Vagina (tissue), 2 donors: Measurements from ENCODE around the gene TXNRD3. TPM values are rescaled to one million over a fixed set of nuclear protein-coding genes. Genes with fewer than 3 reads are reported as not detected.

Experiments
- DNase-seq, 2 donors: peaks; one replicate each; pipeline ENCODE4 v3.0.0-alpha.2; 2017; ENCODE audit errors: extremely low spot score in 2 of 2
- H3K27ac ChIP-seq: fragments of 200-600 bp; sonication (generic); one replicate; pipeline ENCODE4 v1.5.1; 2019
- H3K27me3 ChIP-seq: fragments of 200-600 bp; sonication (generic); one replicate; pipeline ENCODE4 v1.5.1; 2019
- H3K36me3 ChIP-seq, 2 donors: fragments of 200-600 bp; sonication (generic); one replicate each; pipeline ENCODE4 v1.5.1; 2017 to 2019
- H3K4me1 ChIP-seq: fragments of 200-600 bp; sonication (generic); one replicate; pipeline ENCODE4 v1.5.1; 2019
- H3K4me3 ChIP-seq, 2 donors: fragments of 200-600 bp; sonication (generic); 1 replicate in 1 of 2; 2 replicates in 1 of 2; pipeline ENCODE4 v1.5.1; 2016 to 2019
- H3K9me3 ChIP-seq: fragments of 200-600 bp; sonication (generic); one replicate; pipeline ENCODE4 v1.5.1; 2019
- POLR2A ChIP-seq, 2 donors: fragments of 450-650 bp; IDR thresholded peaks; one replicate each; pipeline ENCODE4 v1.6.1; 2017; ENCODE audit warnings: antibody characterized with exemption in 2 of 2, mild to moderate bottlenecking in 2 of 2, moderate library complexity in 2 of 2
- POLR2AphosphoS5 ChIP-seq, 2 donors: sonication (generic); formaldehyde crosslinking; IDR thresholded peaks; one replicate each; pipeline ENCODE4 v1.9.0; 2017; ENCODE audit warnings: antibody characterized with exemption in 2 of 2, mild to moderate bottlenecking in 2 of 2, low read depth in 1 of 2; ENCODE audit not compliant: insufficient read depth in 1 of 2
- intact Hi-C: fragments of 100-400 bp; cut with DNase I; formaldehyde crosslinking; loops from one replicate; pipeline ENCODE4 v1.15.1; 2023
- small RNA-seq: library from RNA; depleted of rRNA; stranded (forward); fragments of <200 nt; gene quantifications from one replicate; pipeline ENCODE3, GENCODE V24; 2016
- total RNA-seq: library from RNA; depleted of rRNA; stranded (reverse); fragments of >200 nt; gene quantifications from one replicate; pipeline ENCODE4 v1.2.3, GENCODE V29; 2016
- TF ChIP-seq, protein P1 (sequence below), 3 experiments: fragments of 450-650 bp in 2 of 3; fragments of 200-600 bp in 1 of 3; sonication (generic) in 1 of 3; IDR thresholded peaks; one replicate each; pipeline ENCODE4 v1.5.1; 2017 to 2019; ENCODE audit warnings: antibody characterized with exemption in 3 of 3, mild to moderate bottlenecking in 2 of 3, moderate library complexity in 2 of 3

Gene TXNRD3
- total RNA-seq, 1 donor from 2014 or later: 7.1 TPM

DNA sequence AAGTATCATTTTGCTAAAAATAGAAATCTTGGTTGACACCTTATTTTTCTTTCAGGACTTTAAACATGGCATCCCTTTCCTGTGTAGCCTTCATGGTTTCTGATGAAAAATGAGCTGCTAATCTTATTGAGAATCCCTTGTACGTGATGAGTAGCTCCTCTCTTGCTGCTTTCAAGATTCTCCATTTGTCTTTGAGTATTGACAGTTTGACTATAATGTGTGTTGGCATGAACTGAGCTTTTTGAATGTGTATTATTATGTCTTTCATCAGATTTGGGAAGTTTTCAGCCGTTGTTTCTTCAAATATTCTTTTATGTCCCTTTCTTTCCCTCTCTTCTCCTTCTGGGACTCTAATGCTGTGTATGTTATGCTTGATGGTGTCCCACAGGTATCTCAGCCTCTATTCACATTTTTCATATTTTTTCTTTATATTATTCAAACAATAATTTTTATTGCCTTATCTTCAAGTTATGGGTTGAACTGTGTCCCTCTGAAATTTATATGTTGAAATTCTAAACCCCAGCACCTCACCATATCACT lies 92.1 kb downstream of the TXNRD3 start:
- no peak for DNase-seq
- intact Hi-C loops: no loop called here
- no peaks in the 10 kb centered on the region for H3K36me3 ChIP-seq
- no peaks in the 10 kb centered on the region for H3K27me3 ChIP-seq
- H3K4me3 ChIP-seq: no peak overlapping the region
- no peaks in the 10 kb centered on the region for H3K9me3 ChIP-seq
- H3K4me1 ChIP-seq: no peaks in the 10 kb centered on the region
- no peak overlapping the region for H3K27ac ChIP-seq
- TF ChIP-seq, protein P1, sequence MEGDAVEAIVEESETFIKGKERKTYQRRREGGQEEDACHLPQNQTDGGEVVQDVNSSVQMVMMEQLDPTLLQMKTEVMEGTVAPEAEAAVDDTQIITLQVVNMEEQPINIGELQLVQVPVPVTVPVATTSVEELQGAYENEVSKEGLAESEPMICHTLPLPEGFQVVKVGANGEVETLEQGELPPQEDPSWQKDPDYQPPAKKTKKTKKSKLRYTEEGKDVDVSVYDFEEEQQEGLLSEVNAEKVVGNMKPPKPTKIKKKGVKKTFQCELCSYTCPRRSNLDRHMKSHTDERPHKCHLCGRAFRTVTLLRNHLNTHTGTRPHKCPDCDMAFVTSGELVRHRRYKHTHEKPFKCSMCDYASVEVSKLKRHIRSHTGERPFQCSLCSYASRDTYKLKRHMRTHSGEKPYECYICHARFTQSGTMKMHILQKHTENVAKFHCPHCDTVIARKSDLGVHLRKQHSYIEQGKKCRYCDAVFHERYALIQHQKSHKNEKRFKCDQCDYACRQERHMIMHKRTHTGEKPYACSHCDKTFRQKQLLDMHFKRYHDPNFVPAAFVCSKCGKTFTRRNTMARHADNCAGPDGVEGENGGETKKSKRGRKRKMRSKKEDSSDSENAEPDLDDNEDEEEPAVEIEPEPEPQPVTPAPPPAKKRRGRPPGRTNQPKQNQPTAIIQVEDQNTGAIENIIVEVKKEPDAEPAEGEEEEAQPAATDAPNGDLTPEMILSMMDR (IDR thresholded peaks at IDR 0.05): no peak
- TF ChIP-seq POLR2A (IDR thresholded peaks at IDR 0.05) (no peak), POLR2AphosphoS5 (IDR thresholded peaks at IDR 0.05; ENCODE audit: insufficient read depth in 1 of 2, low read depth in 1 of 2) (no peak)

DNA sequence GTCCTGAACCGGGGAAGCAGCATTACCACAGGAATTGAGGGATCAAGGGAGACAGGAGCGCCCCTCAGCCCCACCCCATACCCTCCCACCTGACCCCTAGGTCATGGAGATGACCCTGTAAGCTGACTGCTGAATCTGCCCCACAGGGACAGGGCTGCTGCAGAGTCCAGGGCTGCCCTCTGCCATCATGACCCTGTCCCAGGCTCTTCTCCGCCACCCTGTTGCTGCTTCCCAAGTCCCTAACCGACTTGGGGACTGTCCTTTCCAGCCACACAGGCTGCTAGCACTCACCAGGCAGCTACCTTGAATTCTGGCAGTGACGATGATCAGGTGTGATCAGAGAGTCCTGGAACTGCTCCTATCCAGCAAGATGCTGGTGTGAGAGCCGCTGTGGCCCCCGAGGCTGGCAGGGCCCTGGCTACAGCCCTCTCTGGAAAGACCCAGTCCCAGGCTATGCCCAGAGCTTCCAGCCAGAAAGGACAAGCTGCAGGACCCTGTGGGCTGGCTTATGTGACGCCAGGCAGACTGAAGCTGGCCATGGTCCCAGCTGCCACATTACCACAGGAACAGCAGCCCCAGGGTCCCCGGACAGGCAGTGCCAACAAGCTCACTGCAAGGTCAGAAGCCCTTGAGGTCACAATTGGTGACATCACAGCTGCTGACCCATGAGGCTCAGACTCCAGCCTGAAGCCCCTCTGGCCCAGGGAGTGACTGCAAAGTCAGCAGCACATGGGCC lies 96.4 kb downstream of the TXNRD3 start, which contains the start of gene C3orf22:
C3orf22 (minus strand) TSS at position 597 of the 736 bp plus-strand sequence. CDS start 5,542 bp downstream, outside the sequence.
- no peaks in the 10 kb centered on the region for H3K9me3 ChIP-seq
- no peak within 1 kb of the TSS for H3K4me3 ChIP-seq
- H3K36me3 ChIP-seq: no peaks in the 10 kb centered on the region
- DNase-seq: peak; percentile 76 to 87
- no peak within 1 kb of the TSS for H3K27ac ChIP-seq
- intact Hi-C loops: no loop called here
- H3K4me1 ChIP-seq: no peaks in the 10 kb centered on the region
- H3K27me3 ChIP-seq: no peaks in the 10 kb centered on the region
- TF ChIP-seq POLR2AphosphoS5 (IDR thresholded peaks at IDR 0.05; ENCODE audit: insufficient read depth in 1 of 2, low read depth in 1 of 2) (no peak), POLR2A (IDR thresholded peaks at IDR 0.05) (no peak)
- TF ChIP-seq, protein P1 (IDR thresholded peaks at IDR 0.05): no peak

DNA sequence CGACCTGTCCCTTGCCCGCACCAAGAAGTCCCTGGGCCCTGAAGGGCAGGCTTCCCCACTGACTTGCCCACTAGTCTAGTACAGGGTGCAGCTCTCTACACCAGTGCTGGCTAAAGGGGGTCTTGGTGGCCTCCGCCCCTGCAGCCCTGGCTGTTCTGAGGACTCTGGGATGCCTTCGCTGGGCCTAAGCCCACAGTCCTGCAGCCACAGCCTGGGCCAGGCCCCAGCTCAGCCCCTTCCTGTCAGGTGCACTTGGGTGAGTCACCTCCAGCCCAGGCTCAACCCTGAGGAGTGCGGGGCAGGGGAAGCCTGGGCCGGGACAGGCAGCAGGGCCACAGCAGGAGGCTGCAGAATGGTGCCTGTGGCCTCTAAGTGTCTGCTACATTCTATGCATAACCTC lies 97.2 kb downstream of the TXNRD3 start:
- H3K4me3 ChIP-seq: no peak overlapping the region
- DNase-seq: no peak
- no peak overlapping the region for H3K27ac ChIP-seq
- no peaks in the 10 kb centered on the region for H3K27me3 ChIP-seq
- no peaks in the 10 kb centered on the region for H3K4me1 ChIP-seq
- TF ChIP-seq, protein P1 (IDR thresholded peaks at IDR 0.05): no peak
- TF ChIP-seq POLR2AphosphoS5 (IDR thresholded peaks at IDR 0.05; ENCODE audit: insufficient read depth in 1 of 2, low read depth in 1 of 2) (no peak), POLR2A (IDR thresholded peaks at IDR 0.05) (no peak)
- no peaks in the 10 kb centered on the region for H3K36me3 ChIP-seq
- intact Hi-C loops: no loop called here
- no peaks in the 10 kb centered on the region for H3K9me3 ChIP-seq

DNA sequence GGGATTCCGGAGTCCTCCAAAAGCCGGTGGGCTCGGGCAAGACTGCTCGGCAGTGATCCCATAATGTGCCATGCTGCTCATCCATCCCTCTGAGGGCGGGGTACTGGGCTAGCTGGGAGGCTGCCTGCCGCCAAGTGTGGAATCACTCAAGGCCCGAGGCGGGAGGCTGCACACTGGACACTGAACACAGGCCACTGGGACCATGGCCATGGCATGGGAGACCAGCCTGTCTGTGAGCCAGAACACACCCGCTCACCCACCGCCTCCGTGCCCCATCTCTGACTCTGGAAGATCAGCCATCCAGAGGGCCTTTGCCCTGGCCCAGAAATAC lies 97.5 kb downstream of the TXNRD3 start:
- H3K36me3 ChIP-seq: no peaks in the 10 kb centered on the region
- no peaks in the 10 kb centered on the region for H3K4me1 ChIP-seq
- H3K9me3 ChIP-seq: no peaks in the 10 kb centered on the region
- TF ChIP-seq POLR2A (IDR thresholded peaks at IDR 0.05): no peak
- TF ChIP-seq, protein P1 (IDR thresholded peaks at IDR 0.05): no peak
- no peak for TF ChIP-seq POLR2AphosphoS5 (IDR thresholded peaks at IDR 0.05; ENCODE audit: insufficient read depth in 1 of 2, low read depth in 1 of 2)
- no peak overlapping the region for H3K27ac ChIP-seq
- intact Hi-C loops: no loop called here
- peak; percentile 67 to 89 for DNase-seq
- no peak overlapping the region for H3K4me3 ChIP-seq
- H3K27me3 ChIP-seq: no peaks in the 10 kb centered on the region

Small RNAs within 50 kb of the gene (small RNA-seq; reads per million reads assigned to genes)
- not detected for gene RNA5SP138

Other genes with a start within 250 kb of the TXNRD3 start
- 36.8 TPM for gene ZXDC, start 179.2 kb downstream of the TXNRD3 start, total RNA-seq
- not detected for gene UROC1, start 137.4 kb downstream of the TXNRD3 start, total RNA-seq
- 4.2 TPM for gene CHST13, start 131.0 kb downstream of the TXNRD3 start, total RNA-seq
- not detected for gene C3orf22, start 96.2 kb downstream of the TXNRD3 start, total RNA-seq
- gene CHCHD6, start 49.1 kb upstream of the TXNRD3 start, total RNA-seq: 12.8 TPM